H1 (cell line): ENCODE results near the gene PRR33. TPM values are rescaled to one million over a fixed set of nuclear protein-coding genes. Genes with fewer than 3 reads are reported as not detected.

Source experiments
- CTCF ChIA-PET: fragments of 300-600 bp; sonication (Branson Sonifier 250); formaldehyde crosslinking; loops from one replicate; lab custom pipeline; 2021; ENCODE audit not compliant: partially characterized antibody; lab: Charles Lee
- POLR2A ChIA-PET: fragments of 300-600 bp; sonication (Branson Sonifier 250); formaldehyde crosslinking; loops from one replicate; lab custom pipeline; 2021; ENCODE audit warnings: inconsistent platforms; ENCODE audit not compliant: partially characterized antibody; lab: Charles Lee
- DNase-seq, 2 experiments: peaks; one replicate each; pipeline versions ENCODE4 v3.0.0 to v3.0.0-alpha.2; 2010 to 2022; ENCODE audit warnings: low spot score in 2 of 2, low read depth in 1 of 2, mixed read lengths in 1 of 2
- FAIRE-seq: peaks from 2 replicates; lab custom pipeline; 2011; peaks lifted over from hg19 to GRCh38; lab: Jason Lieb, UNC
- H2AFZ ChIP-seq: 2 replicates; pipeline ENCODE4 v1.8.1; 2012; ENCODE audit warnings: low read length, inconsistent platforms
- H2AK5ac ChIP-seq: 2 replicates; pipeline ENCODE4 v1.6.1; 2013; ENCODE audit warnings: low read depth, low read length
- H2BK120ac ChIP-seq: replicated peaks from 2 replicates; pipeline ENCODE3; 2013; ENCODE audit warnings: low read depth, low read length, inconsistent platforms
- H2BK12ac ChIP-seq: 2 replicates; pipeline ENCODE4 v1.6.1; 2013; ENCODE audit warnings: low read depth, low read length
- H2BK15ac ChIP-seq: 2 replicates; pipeline ENCODE4 v1.6.1; 2013; ENCODE audit warnings: low read length
- H2BK20ac ChIP-seq: 2 replicates; pipeline ENCODE4 v1.6.1; 2013; ENCODE audit warnings: low read length
- H2BK5ac ChIP-seq: 2 replicates; pipeline ENCODE4 v1.6.1; 2013; ENCODE audit warnings: low read depth, low read length
- H3K14ac ChIP-seq: 2 replicates; pipeline ENCODE4 v1.6.1; 2013; ENCODE audit warnings: inconsistent platforms; ENCODE audit not compliant: insufficient read length
- H3K18ac ChIP-seq: 2 replicates; pipeline ENCODE4 v1.6.1; 2013; ENCODE audit warnings: low read length; ENCODE audit errors: extremely low read depth
- H3K23ac ChIP-seq: 2 replicates; pipeline ENCODE4 v1.6.1; 2013; ENCODE audit warnings: inconsistent platforms; ENCODE audit not compliant: insufficient read length
- H3K23me2 ChIP-seq: 2 replicates; pipeline ENCODE4 v1.6.1; 2013; ENCODE audit warnings: low read depth, low read length
- H3K27ac ChIP-seq: 2 replicates; pipeline ENCODE4 v1.6.1; 2011; ENCODE audit warnings: low read depth, low read length, inconsistent platforms
- H3K27me3 ChIP-seq, 4 experiments: replicated peaks in 1 of 4; 1 replicate in 1 of 4; 2 replicates in 3 of 4; pipeline versions ENCODE4 v1.6.1 to v1.8.1; 2011 to 2013; ENCODE audit warnings: low read length in 3 of 4, mild to moderate bottlenecking in 3 of 4, inconsistent platforms in 2 of 4, mixed read lengths in 2 of 4, moderate library complexity in 1 of 4; ENCODE audit not compliant: control insufficient read depth in 3 of 4, insufficient read depth in 3 of 4; ENCODE audit errors: extremely low read depth in 1 of 4
- H3K36me3 ChIP-seq, 4 experiments: 2 replicates each; pipeline versions ENCODE4 v1.6.1 to v1.8.1; 2011 to 2013; ENCODE audit warnings: mild to moderate bottlenecking in 4 of 4, low read length in 3 of 4, moderate library complexity in 2 of 4, control low read depth in 1 of 4, inconsistent platforms in 1 of 4; ENCODE audit not compliant: insufficient read depth in 4 of 4, control insufficient read depth in 2 of 4
- H3K4ac ChIP-seq: replicated peaks from 2 replicates; pipeline ENCODE3; 2013; ENCODE audit warnings: low read length, low read depth, mixed read lengths, inconsistent platforms; ENCODE audit not compliant: insufficient read length
- H3K4me1 ChIP-seq, 4 experiments: replicated peaks in 1 of 4; 1 replicate in 1 of 4; 2 replicates in 3 of 4; pipeline versions ENCODE4 v1.6.1 to v1.8.1; 2011 to 2013; ENCODE audit warnings: low read length in 3 of 4, inconsistent platforms in 2 of 4, mixed read lengths in 1 of 4; ENCODE audit not compliant: insufficient read depth in 4 of 4, control insufficient read depth in 3 of 4
- H3K4me2 ChIP-seq, 2 experiments: 2 replicates each; pipeline versions ENCODE4 v1.6.1 to v1.8.1; 2011 to 2013; ENCODE audit warnings: low read depth in 2 of 2, low read length in 2 of 2, control low read depth in 1 of 2, inconsistent platforms in 1 of 2, mild to moderate bottlenecking in 1 of 2; ENCODE audit not compliant: insufficient read depth in 1 of 2
- H3K4me3 ChIP-seq, 4 experiments: fragments of 200-600, 300-600 bp in 1 of 4; sonication (generic), shearing (Covaris generic), sonication (Bioruptor Twin) in 1 of 4; 2 replicates each; pipeline versions ENCODE4 v1.5.1 to v1.8.1; 2011 to 2016; ENCODE audit warnings: low read length in 4 of 4, low read depth in 3 of 4, control low read depth in 2 of 4, inconsistent platforms in 2 of 4, mild to moderate bottlenecking in 2 of 4, mixed read lengths in 1 of 4, moderate library complexity in 1 of 4; ENCODE audit not compliant: insufficient read depth in 2 of 4; ENCODE audit errors: extremely low read depth in 1 of 4
- H3K56ac ChIP-seq: replicated peaks from 2 replicates; pipeline ENCODE3; 2013; ENCODE audit warnings: low read depth, mild to moderate bottlenecking, mixed read lengths, low read length, inconsistent platforms; ENCODE audit not compliant: insufficient read length
- H3K79me1 ChIP-seq: 2 replicates; pipeline ENCODE4 v1.6.1; 2013; ENCODE audit warnings: low read depth, low read length, control low read depth
- H3K79me2 ChIP-seq, 2 experiments: 2 replicates each; pipeline versions ENCODE4 v1.6.1 to v1.8.1; 2012 to 2013; ENCODE audit warnings: low read length in 2 of 2, mild to moderate bottlenecking in 2 of 2, inconsistent platforms in 1 of 2; ENCODE audit not compliant: insufficient read depth in 2 of 2, control insufficient read depth in 1 of 2
- H3K9ac ChIP-seq, 4 experiments: replicated peaks in 1 of 4; 1 replicate in 1 of 4; 2 replicates in 3 of 4; pipeline versions ENCODE4 v1.6.1 to v1.8.1; 2011 to 2013; ENCODE audit warnings: low read depth in 3 of 4, low read length in 3 of 4, control low read depth in 2 of 4, mild to moderate bottlenecking in 2 of 4, moderate library complexity in 2 of 4, inconsistent platforms in 1 of 4; ENCODE audit errors: extremely low read depth in 1 of 4
- H3K9me3 ChIP-seq, 2 experiments: 2 replicates each; pipeline versions ENCODE4 v1.6.1 to v1.8.1; 2012 to 2013; ENCODE audit warnings: mild to moderate bottlenecking in 2 of 2, moderate library complexity in 2 of 2, control low read depth in 1 of 2, inconsistent platforms in 1 of 2, low read depth in 1 of 2, low read length in 1 of 2, mixed read lengths in 1 of 2; ENCODE audit not compliant: insufficient read depth in 2 of 2
- H4K20me1 ChIP-seq, 2 experiments: replicated peaks in 1 of 2; 2 replicates each; pipeline versions ENCODE3 to v1.8.1; 2011 to 2013; ENCODE audit warnings: inconsistent platforms in 2 of 2, low read length in 2 of 2, mild to moderate bottlenecking in 1 of 2; ENCODE audit not compliant: insufficient read depth in 2 of 2, control insufficient read depth in 1 of 2
- H4K5ac ChIP-seq: 2 replicates; pipeline ENCODE4 v1.6.1; 2013; ENCODE audit warnings: low read length, low read depth, mixed read lengths, inconsistent platforms; ENCODE audit not compliant: insufficient read length
- H4K8ac ChIP-seq: 2 replicates; pipeline ENCODE4 v1.8.0; 2013; ENCODE audit warnings: mild to moderate bottlenecking, moderate library complexity, low read length, inconsistent platforms; ENCODE audit not compliant: insufficient read depth; ENCODE audit errors: extremely low read depth
- H4K91ac ChIP-seq: replicated peaks from 2 replicates; pipeline ENCODE3; 2013; ENCODE audit warnings: low read length, mixed read lengths, inconsistent platforms; ENCODE audit not compliant: insufficient read length
- CEBPB ChIP-seq: IDR thresholded peaks from 2 replicates; pipeline ENCODE4 v1.6.1; 2012; ENCODE audit warnings: low read depth, low read length
- WGBS, 2 experiments: shearing (Covaris generic) in 1 of 2; methylation state at CpG; one replicate each; pipeline versions ENCODE4 v1.1.6 to v1.1.7; 2013 to 2015; ENCODE audit warnings: low lambda C conversion rate in 2 of 2, mixed read lengths in 2 of 2, inconsistent platforms in 1 of 2, low coverage in 1 of 2, missing lambda C conversion rate in 1 of 2; ENCODE audit not compliant: insufficient replicate concordance in 2 of 2, insufficient coverage in 1 of 2, insufficient read length in 1 of 2; ENCODE audit errors: extremely low coverage in 1 of 2, missing lambda C conversion rate in 1 of 2; 5-methylcytosine and 5-hydroxymethylcytosine counted together
- polyA plus RNA-seq, 7 experiments: library from polyadenylated mRNA; depleted of rRNA in 3 of 7; stranded (reverse) in 5 of 7; unstranded in 2 of 7; fragments of >200 nt in 5 of 7; fragments of 200-250 nt in 2 of 7; gene quantifications; 1 replicate in 5 of 7; 2 replicates in 1 of 7; 4 replicates in 1 of 7; pipeline versions ENCODE4 v1.2.1 to v1.2.3, GENCODE V29; 2011 to 2013; ENCODE audit warnings: missing spikeins in 2 of 7, mixed read lengths in 2 of 7
- total RNA-seq: library from RNA; stranded (reverse); fragmentation: NEBNext Ultra II Directional; extraction: Animal tissue kit (Norgen Biotek cat#: 25700); gene quantifications from 2 replicates; pipeline ENCODE4 v1.2.1, GENCODE V29; 2021

Gene PRR33
- total and polyA plus RNA-seq, 2 of the 8 experiments (the other 6 are each of a cell fraction or from before 2014, with no cell fraction given): 0.02 TPM; not detected in 1

DNA sequence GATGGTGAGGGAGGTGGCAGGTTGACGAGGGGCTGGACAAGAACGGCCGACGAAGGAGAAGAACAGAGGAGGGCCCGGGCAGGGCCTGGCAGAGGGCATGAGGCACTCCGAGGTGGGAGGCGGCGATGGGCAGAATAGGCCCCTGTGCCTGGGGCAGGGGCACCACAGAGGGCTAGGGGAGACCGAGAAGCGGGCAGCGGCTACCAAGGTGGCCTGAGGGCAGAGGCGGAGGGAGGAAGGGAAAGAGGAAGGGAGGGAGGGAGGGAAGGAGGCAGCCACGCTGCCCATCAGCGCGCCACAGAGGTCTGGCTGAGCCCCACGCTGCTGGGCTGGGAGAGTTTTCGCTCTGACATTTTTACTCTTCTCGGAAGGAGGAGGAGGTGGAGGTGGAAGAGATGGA, 27.5 kb downstream of the PRR33 start:
- no peaks in the 10 kb centered on the region for H3K79me2 ChIP-seq
- no peak overlapping the region for H2BK15ac ChIP-seq
- H2AFZ ChIP-seq: no peak overlapping the region
- H2BK12ac ChIP-seq: no peak overlapping the region
- no peak overlapping the region for H3K14ac ChIP-seq
- no peak for FAIRE-seq
- H3K9me3 ChIP-seq: no peaks in the 10 kb centered on the region
- H4K5ac ChIP-seq: no peak overlapping the region
- no peak overlapping the region for H4K8ac ChIP-seq
- H3K4ac ChIP-seq: no peak overlapping the region
- no peak overlapping the region for H2AK5ac ChIP-seq
- H3K27ac ChIP-seq: no peak overlapping the region
- no peak overlapping the region for H3K9ac ChIP-seq
- ChIA-PET CTCF (interaction anchor here (4.1 kb wide), 1 partner anchor 286 kb away, joined by 23 read pairs; no protein-coding TSS in a partner anchor), POLR2A (no interaction called here)
- no peak overlapping the region for H3K56ac ChIP-seq
- H4K91ac ChIP-seq: no peak overlapping the region
- no peaks in the 10 kb centered on the region for H3K79me1 ChIP-seq
- H2BK120ac ChIP-seq: no peak overlapping the region
- H3K4me1 ChIP-seq: peaks cover 0 to 13% (median 5%) of the 10 kb centered on the region in 4 experiments; a peak in 5 of 7 replicates
- 93% methylated on average over 2 of the region's 18 CpGs; no CpG with 5 or more reads in 1 of the 2 experiments for WGBS, 2 experiments
- DNase-seq: no peak
- H2BK20ac ChIP-seq: no peak overlapping the region
- H2BK5ac ChIP-seq: no peak overlapping the region
- no peaks in the 10 kb centered on the region for H3K27me3 ChIP-seq
- no peak for TF ChIP-seq CEBPB
- TF ChIP-seq, all 59 proteins: peak for 0
- Histone ChIP-seq H3K4me2 (no peak overlapping the region), H3K23me2 (peaks cover 12% of the 10 kb centered on the region; the same call in 1 of the 2 replicates), H3K23ac (no peak overlapping the region), H3K18ac (no peak overlapping the region), H4K20me1 (peaks cover 0 to 2% of the 10 kb centered on the region in 2 experiments), H3K4me3 (no peak overlapping the region), H3K36me3 (no peaks in the 10 kb centered on the region)
